Activated CD4-positive, alpha-beta T cell treated with anti-CD3 and anti-CD28 coated beads, Interleukin-2, amount 10 ng/mL, durations not matched to agents 7 days and 5 days (primary cell): ENCODE measurements around the gene TRPV4. TPM values are rescaled to one million over a fixed set of nuclear protein-coding genes. Genes with fewer than 3 reads are reported as not detected.

Source experiments
- CTCF ChIA-PET: fragments of 350-600 bp; sonication (Branson Sonifier 250); formaldehyde crosslinking; loops from one replicate; lab custom pipeline; 2021; ENCODE audit warnings: antibody characterized with exemption; lab: Charles Lee
- POLR2A ChIA-PET: fragments of 350-600 bp; sonication (Branson Sonifier 250); formaldehyde crosslinking; loops from one replicate; lab custom pipeline; 2021; ENCODE audit warnings: antibody characterized with exemption; lab: Charles Lee
- DNase-seq: peaks from one replicate; pipeline ENCODE4 v3.0.0-alpha.2; 2020
- H3K27ac Mint-ChIP-seq: one replicate; pipeline ENCODE4 v1.8.0; 2021; ENCODE audit warnings: mild to moderate bottlenecking, moderate library complexity, mixed read lengths
- H3K27me3 Mint-ChIP-seq: one replicate; pipeline ENCODE4 v1.8.0; 2021; ENCODE audit warnings: mixed read lengths
- H3K36me3 Mint-ChIP-seq: one replicate; pipeline ENCODE4 v1.8.0; 2021; ENCODE audit warnings: low read depth, mixed read lengths
- H3K4me1 Mint-ChIP-seq: one replicate; pipeline ENCODE4 v1.8.0; 2021; ENCODE audit warnings: mixed read lengths
- H3K4me3 Mint-ChIP-seq: one replicate; pipeline ENCODE4 v1.8.0; 2021; ENCODE audit warnings: mild to moderate bottlenecking, moderate library complexity, mixed read lengths
- H3K9me3 Mint-ChIP-seq: one replicate; pipeline ENCODE4 v1.8.0; 2021; ENCODE audit warnings: mixed read lengths
- total RNA-seq, 2 experiments: library from RNA; stranded (reverse); gene quantifications; one replicate each; pipeline ENCODE4 v1.2.3, GENCODE V29; 2021

TRPV4 gene
- total RNA-seq, 2 experiments from 2014 or later, result 0.17 TPM; not detected in 1

GRCh38 chr12:109740694-109741245 is 92.4 kb downstream of the TRPV4 start:
- Mint-ChIP-seq H3K4me3 (no peak overlapping the region), H3K27me3 (peaks cover 6% of the 10 kb centered on the region), H3K4me1 (no peaks in the 10 kb centered on the region), H3K27ac (no peak overlapping the region), H3K36me3 (no peaks in the 10 kb centered on the region), H3K9me3 (no peaks in the 10 kb centered on the region)
- ChIA-PET CTCF (interaction anchor here (0.6 kb wide), 1 partner anchor 326 kb away, joined by 3 read pairs; no protein-coding TSS in a partner anchor), POLR2A (no interaction called here)
- DNase-seq, result no peak

GRCh38 chr12:109739747-109740693 is 93.2 kb downstream of the TRPV4 start:
- no peak for DNase-seq
- H3K27me3 Mint-ChIP-seq, result peaks cover 12% of the 10 kb centered on the region
- no peak overlapping the region for H3K27ac Mint-ChIP-seq
- POLR2A ChIA-PET, result no interaction called here
- H3K4me1 Mint-ChIP-seq, result no peaks in the 10 kb centered on the region
- no peak overlapping the region for H3K4me3 Mint-ChIP-seq
- H3K36me3 Mint-ChIP-seq, result no peaks in the 10 kb centered on the region
- CTCF ChIA-PET, result interaction anchor here (0.6 to 1.4 kb wide), 2 partner anchors 14 to 325 kb away, joined by 3 read pairs; no protein-coding TSS in a partner anchor
- no peaks in the 10 kb centered on the region for H3K9me3 Mint-ChIP-seq

- ChIA-PET POLR2A (no interaction called here), CTCF (interaction anchor here (1.4 to 1.6 kb wide), 2 partner anchors 14 to 15 kb away, joined by 3 read pairs; no protein-coding TSS in a partner anchor)
- Mint-ChIP-seq H3K4me3 (no peak overlapping the region), H3K27ac (no peak overlapping the region), H3K27me3 (peaks cover 17% of the 10 kb centered on the region), H3K9me3 (no peaks in the 10 kb centered on the region), H3K4me1 (no peaks in the 10 kb centered on the region), H3K36me3 (no peaks in the 10 kb centered on the region)
- DNase-seq, result no peak
These were observed 94.1 kb downstream of the TRPV4 start for GRCh38 chr12:109738878-109739665.

GRCh38 chr12:109738209-109738608 is 95.0 kb downstream of the TRPV4 start:
- ChIA-PET POLR2A (no interaction called here), CTCF (interaction anchor here (1.6 kb wide), 1 partner anchor 13 kb away, joined by 3 read pairs; no protein-coding TSS in a partner anchor)
- Mint-ChIP-seq H3K36me3 (no peaks in the 10 kb centered on the region), H3K27ac (no peak overlapping the region), H3K4me3 (no peak overlapping the region), H3K27me3 (peaks cover 17% of the 10 kb centered on the region), H3K9me3 (no peaks in the 10 kb centered on the region), H3K4me1 (no peaks in the 10 kb centered on the region)
- DNase-seq, result no peak

DNA sequence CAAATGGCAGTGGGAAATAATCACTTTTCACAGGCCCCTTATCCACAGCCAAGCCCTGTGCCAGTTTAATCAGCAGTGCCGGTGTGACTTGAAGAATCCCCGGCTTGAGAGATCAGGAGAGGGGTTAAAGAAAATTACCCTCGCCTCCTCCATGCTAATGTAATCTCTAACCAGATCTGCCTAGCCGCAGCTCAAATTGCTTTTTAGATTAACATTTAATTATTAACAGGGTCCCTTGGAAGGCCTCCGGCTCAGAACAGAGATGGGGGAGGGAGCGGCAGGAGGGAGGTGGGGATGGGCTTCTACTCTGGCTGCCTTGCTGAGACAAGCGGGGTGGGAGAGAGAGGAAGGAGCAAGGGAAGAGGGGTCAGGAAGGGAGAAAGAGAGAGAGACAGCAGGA is 95.6 kb downstream of the TRPV4 start:
- no peaks in the 10 kb centered on the region for H3K9me3 Mint-ChIP-seq
- DNase-seq, result no peak
- ChIA-PET POLR2A (no interaction called here), CTCF (interaction anchor here (0.6 to 1.6 kb wide), 2 partner anchors 12 to 1610 kb away, joined by 3 to 6 read pairs; no protein-coding TSS in a partner anchor)
- no peak overlapping the region for H3K27ac Mint-ChIP-seq
- no peaks in the 10 kb centered on the region for H3K4me1 Mint-ChIP-seq
- peaks cover 17% of the 10 kb centered on the region for H3K27me3 Mint-ChIP-seq
- no peaks in the 10 kb centered on the region for H3K36me3 Mint-ChIP-seq
- H3K4me3 Mint-ChIP-seq, result no peak overlapping the region

DNA sequence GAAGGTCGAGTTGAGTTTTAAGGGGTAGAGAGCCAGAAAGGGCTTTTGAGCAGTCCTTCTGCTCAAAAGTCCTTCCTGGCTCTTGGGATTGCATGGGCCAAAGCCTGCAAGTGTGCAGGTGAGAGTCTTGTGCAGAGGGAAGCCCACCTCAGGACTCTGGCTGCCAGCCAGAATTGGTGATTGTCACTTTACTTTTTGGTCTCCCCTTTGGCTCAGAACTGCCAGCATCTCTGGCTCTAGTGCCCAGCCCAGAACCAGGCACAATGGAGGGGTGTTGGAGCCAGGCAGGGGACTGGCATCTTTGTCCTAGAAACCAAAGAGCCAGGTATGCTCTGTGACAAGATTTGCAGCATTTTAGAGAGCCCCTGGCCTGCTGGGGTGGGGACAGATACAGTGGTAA is 96.1 kb downstream of the TRPV4 start:
- CTCF ChIA-PET, result interaction anchor here (0.6 to 1.3 kb wide), 2 partner anchors 218 to 1610 kb away, joined by 3 to 6 read pairs; no protein-coding TSS in a partner anchor
- POLR2A ChIA-PET, result no interaction called here
- Mint-ChIP-seq H3K27ac (no peak overlapping the region), H3K27me3 (peaks cover 17% of the 10 kb centered on the region), H3K4me1 (no peaks in the 10 kb centered on the region), H3K4me3 (no peak overlapping the region), H3K9me3 (no peaks in the 10 kb centered on the region), H3K36me3 (no peaks in the 10 kb centered on the region)
- DNase-seq, result no peak

DNA sequence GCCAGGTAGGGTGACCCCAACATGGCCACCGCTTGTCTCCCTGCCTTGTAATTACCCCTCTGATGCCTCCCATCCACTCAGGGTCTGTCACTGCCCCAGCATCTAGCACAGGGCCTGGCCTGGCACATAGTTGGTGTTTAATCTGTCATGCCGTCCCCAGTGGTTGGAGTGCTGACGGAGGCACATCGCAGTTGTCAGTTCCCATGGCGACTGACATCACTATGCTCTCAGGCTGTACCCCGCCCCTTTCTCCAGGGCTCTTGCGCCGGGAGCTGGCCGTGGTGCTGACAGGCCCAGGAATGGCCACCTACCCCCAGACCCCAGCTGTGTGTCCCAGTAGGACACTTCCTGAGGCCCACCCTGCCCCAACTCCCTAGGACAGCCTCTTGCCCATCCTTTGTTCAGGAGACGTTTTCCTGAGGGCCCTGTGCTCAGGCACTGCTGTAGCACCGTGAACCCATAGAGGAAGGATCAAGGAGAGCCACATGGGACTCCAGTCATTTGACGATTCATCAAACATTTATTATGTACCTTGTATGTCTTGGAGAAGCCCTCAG is 96.6 kb downstream of the TRPV4 start:
- H3K27ac Mint-ChIP-seq, result no peak overlapping the region
- H3K4me1 Mint-ChIP-seq, result no peaks in the 10 kb centered on the region
- no peaks in the 10 kb centered on the region for H3K9me3 Mint-ChIP-seq
- peaks cover 17% of the 10 kb centered on the region for H3K27me3 Mint-ChIP-seq
- peak; percentile 33 for DNase-seq
- H3K36me3 Mint-ChIP-seq, result no peaks in the 10 kb centered on the region
- H3K4me3 Mint-ChIP-seq, result no peak overlapping the region
- ChIA-PET POLR2A (no interaction called here), CTCF (interaction anchor here (1.3 kb wide), 1 partner anchor 218 kb away, joined by 3 read pairs; no protein-coding TSS in a partner anchor)

DNA sequence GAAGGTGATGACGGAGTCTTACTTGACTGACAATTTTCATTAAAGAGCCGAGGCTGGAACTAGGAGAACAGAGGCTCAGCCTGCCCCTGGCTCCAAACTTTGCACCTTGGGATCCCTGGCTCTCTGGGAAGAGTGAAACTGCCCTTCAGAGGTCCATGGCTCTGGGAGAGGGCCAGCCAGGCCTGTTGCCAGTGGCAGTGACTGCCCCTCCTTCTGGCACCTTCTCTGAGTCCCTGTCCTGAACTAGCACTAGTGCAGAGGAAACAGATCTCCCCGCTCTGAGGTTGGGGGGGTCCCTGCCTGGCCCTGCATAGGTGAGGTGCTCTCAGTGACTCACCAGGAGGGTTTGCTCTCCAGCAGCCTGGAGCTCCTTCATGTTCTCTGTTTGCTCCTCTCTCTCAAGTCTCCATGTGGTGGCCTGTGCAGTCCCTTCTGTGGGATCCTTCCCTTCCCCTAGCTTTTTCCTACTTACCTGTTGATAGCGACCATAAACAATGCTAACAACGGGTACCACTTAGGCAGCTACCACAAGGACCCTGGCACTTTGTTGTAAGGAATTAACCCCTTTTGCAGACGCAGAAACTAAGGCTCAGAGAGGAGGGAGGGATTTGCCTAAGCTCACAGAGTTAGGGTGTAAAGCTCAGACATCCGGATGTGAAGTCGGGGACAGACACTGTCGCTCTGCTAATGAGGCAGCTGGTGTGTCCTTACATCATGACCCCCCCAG is 97.2 kb downstream of the TRPV4 start:
- no peak for DNase-seq
- H3K27me3 Mint-ChIP-seq, result peaks cover 17% of the 10 kb centered on the region
- H3K27ac Mint-ChIP-seq, result no peak overlapping the region
- no peaks in the 10 kb centered on the region for H3K9me3 Mint-ChIP-seq
- POLR2A ChIA-PET, result no interaction called here
- CTCF ChIA-PET, result interaction anchor here (0.6 to 1.3 kb wide), 2 partner anchors 119 to 217 kb away, joined by 3 read pairs; no protein-coding TSS in a partner anchor
- H3K36me3 Mint-ChIP-seq, result no peaks in the 10 kb centered on the region
- no peak overlapping the region for H3K4me3 Mint-ChIP-seq
- no peaks in the 10 kb centered on the region for H3K4me1 Mint-ChIP-seq

DNA sequence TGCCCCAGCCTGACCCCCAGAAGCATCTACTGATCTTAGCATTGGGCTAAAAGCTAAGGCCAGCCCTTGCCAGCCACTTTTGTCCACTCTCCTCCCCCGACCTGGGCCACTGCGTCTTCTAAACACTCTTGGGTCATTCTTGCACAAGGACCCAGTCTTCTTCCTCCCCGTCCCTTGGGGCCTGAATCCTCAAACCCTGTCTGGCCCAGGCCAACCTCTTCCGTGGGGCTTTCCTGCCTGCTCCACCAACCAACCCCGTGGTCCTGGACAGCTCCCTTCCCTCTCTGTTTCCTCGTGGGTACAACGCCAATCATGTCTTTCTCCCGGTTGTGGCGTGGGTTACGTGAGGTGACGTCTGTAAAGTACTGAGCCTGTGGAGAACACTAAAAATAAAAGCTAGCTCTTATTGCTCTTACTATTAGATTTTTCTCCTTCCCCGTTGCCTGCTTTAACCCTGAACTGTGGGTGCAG is 98.1 kb downstream of the TRPV4 start:
- CTCF ChIA-PET, result interaction anchor here (1.2 kb wide), 1 partner anchor 15 kb away, joined by 3 read pairs; no protein-coding TSS in a partner anchor
- Mint-ChIP-seq H3K9me3 (no peaks in the 10 kb centered on the region), H3K27me3 (peaks cover 17% of the 10 kb centered on the region), H3K27ac (peak overlapping the region; percentile 13), H3K4me1 (no peaks in the 10 kb centered on the region), H3K36me3 (no peaks in the 10 kb centered on the region), H3K4me3 (no peak overlapping the region)
- DNase-seq, result no peak
- POLR2A ChIA-PET, result no interaction called here

DNA sequence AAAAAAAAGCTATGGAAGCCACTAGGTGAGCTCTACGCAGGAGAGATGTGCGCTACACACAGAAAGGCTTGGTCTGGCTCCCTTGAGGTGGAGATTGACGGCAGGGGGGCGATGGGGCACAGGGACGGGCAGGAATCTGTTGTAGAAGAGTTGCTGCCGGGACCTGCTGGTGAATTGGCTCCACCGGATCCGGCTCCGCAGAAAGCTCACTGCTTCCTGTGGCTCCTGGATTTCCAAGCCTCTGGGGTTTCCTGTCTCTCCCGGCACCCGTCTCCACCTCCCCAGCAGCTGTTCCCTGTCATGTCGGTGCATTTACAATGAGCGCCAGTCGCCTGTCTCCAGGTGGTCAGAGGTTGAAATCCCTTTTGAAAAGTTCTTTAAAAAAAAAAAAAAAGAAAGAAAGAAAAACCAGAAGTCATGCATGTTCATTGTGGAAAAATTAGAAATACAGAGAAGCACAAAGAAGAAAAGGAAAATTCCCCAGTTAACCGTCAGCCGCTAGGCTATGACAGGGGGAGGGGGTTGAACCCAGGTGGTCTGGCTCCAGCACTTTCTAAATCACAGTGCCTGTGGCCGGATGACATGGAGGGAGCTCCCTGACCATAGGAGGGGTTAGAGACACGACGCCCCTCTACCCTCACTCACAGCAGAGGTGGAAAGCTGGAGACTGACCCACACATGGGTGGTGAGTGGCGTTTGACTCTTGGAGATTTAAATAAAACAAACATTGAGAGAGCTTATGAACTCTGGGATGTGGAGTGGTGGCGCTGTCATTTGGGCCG is 98.8 kb downstream of the TRPV4 start:
- CTCF ChIA-PET, result interaction anchor here (0.6 to 1.2 kb wide), 7 partner anchors 8 to 444 kb away, joined by 3 to 4 read pairs (median 3); no protein-coding TSS in a partner anchor
- Mint-ChIP-seq H3K27ac (no peak overlapping the region), H3K4me3 (no peak overlapping the region), H3K36me3 (no peaks in the 10 kb centered on the region), H3K27me3 (peaks cover 17% of the 10 kb centered on the region), H3K4me1 (no peaks in the 10 kb centered on the region), H3K9me3 (no peaks in the 10 kb centered on the region)
- POLR2A ChIA-PET, result no interaction called here
- no peak for DNase-seq
